DMS53 treated with DMSO at 0.1 percent for 48 hours (cell line): ENCODE data around the gene CYB561D2.
A peak's percentile ranks its signal among the peaks of the same experiment; 100 is the strongest.

ENCODE experiments used
- DNase-seq: peaks from one replicate; lab custom pipeline; 2025; ENCODE audit not compliant: unreplicated experiment; lab: John Stamatoyannopoulos, UW

CYB561D2 gene

GRCh38 chr3:50359760-50360110 lies 9.1 kb downstream of the CYB561D2 start:
- DNase-seq, result no peak

- no peak for DNase-seq
Observed at GRCh38 chr3:50364573-50365079, 14.0 kb downstream of the CYB561D2 start.

GRCh38 chr3:50365080-50365841 lies 14.6 kb downstream of the CYB561D2 start:
- no peak for DNase-seq

- DNase-seq, result no peak
Observed at GRCh38 chr3:50365842-50366220, 15.2 kb downstream of the CYB561D2 start.

GRCh38 chr3:50369012-50369670 lies 18.5 kb downstream of the CYB561D2 start:
- DNase-seq, result no peak

GRCh38 chr3:50370594-50370993 lies 19.9 kb downstream of the CYB561D2 start:
- peak; percentile 6 for DNase-seq

- no peak for DNase-seq
Observed at GRCh38 chr3:50371133-50371685, 20.5 kb downstream of the CYB561D2 start.

- no peak for DNase-seq
Observed at GRCh38 chr3:50372349-50372748, 21.7 kb downstream of the CYB561D2 start.

GRCh38 chr3:50373146-50374051 lies 22.7 kb downstream of the CYB561D2 start:
- no peak for DNase-seq

GRCh38 chr3:50374363-50375257 lies 23.9 kb downstream of the CYB561D2 start:
- DNase-seq, result no peak

- DNase-seq, result no peak
Observed at GRCh38 chr3:50375258-50375931, 24.7 kb downstream of the CYB561D2 start.

- no peak for DNase-seq
Observed at GRCh38 chr3:50378024-50378423, 27.4 kb downstream of the CYB561D2 start.

- DNase-seq, result no peak
Observed at GRCh38 chr3:50378757-50379156, 28.1 kb downstream of the CYB561D2 start.

GRCh38 chr3:50380405-50381085 lies 29.9 kb downstream of the CYB561D2 start:
- DNase-seq, result no peak

GRCh38 chr3:50381383-50381782 lies 30.7 kb downstream of the CYB561D2 start:
- no peak for DNase-seq

- DNase-seq, result no peak
Observed at GRCh38 chr3:50382722-50383121, 32.1 kb downstream of the CYB561D2 start.

- DNase-seq, result no peak
Observed at GRCh38 chr3:50383750-50384149, 33.1 kb downstream of the CYB561D2 start.

- DNase-seq, result no peak
Observed at GRCh38 chr3:50385754-50386153, 35.1 kb downstream of the CYB561D2 start.
